HL-60/S4 treated with retinoic acid at 250 ng/mL for 4 days and 3 days (cell line): ENCODE data around the gene NOL6.
"Not testable (repeated sequence)": the region's sequence is repeated elsewhere in the genome, so short reads cannot be mapped to it uniquely, and the experiment has no call there.

Experiments
- in situ Hi-C: fragments of 300-500 bp; cut with MboI; formaldehyde crosslinking; loops from 2 replicates; pipeline ENCODE4 v1.7.0; 2022; ENCODE audit warnings: low sequenced_read_pairs

Gene NOL6

GRCh38 chr9:33472881-33473615 is 676 bp downstream of the NOL6 start:
- in situ Hi-C loops: no loop called here

GRCh38 chr9:33472171-33472880 is 1.4 kb downstream of the NOL6 start:
- in situ Hi-C loops: no loop called here

DNA sequence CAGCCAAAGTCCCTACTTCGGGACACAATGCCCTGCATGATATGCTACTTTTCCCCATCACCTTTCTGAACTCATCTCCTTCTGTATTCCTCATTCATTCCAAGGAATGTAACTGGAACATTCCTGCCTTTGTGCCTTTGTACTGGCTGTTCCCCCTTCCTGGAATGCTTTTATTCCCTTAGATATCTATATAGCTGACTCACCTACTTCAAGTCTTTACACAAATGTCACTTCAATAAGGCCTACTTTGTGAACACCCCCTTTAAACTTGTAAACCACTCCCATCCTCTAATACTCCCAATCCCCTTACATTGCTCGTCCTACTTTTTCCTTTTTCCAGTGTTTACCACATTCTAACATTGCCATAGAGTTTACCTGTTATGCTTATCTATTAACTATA is 2.4 kb downstream of the NOL6 start:
- in situ Hi-C loops: no loop called here

DNA sequence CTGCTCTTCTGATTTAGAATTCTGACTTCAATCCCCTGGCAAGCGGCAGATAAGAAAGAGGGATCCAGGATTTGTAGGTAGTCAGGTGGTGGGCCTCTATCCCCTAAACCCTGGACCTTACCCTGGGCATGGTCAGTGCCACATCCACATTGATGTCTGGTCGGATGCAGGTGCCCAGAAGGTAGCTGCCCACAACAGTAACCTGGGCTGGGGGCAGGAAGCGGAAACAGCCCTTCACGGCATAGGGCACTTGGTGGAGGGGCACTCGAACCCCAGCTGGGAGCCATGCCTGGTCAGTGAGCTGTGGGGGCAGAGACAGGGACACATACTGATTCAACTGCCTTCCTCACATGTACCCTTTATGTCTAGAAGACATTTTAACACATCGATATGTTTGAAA is 3.8 kb downstream of the NOL6 start:
- in situ Hi-C loops: no loop called here

DNA sequence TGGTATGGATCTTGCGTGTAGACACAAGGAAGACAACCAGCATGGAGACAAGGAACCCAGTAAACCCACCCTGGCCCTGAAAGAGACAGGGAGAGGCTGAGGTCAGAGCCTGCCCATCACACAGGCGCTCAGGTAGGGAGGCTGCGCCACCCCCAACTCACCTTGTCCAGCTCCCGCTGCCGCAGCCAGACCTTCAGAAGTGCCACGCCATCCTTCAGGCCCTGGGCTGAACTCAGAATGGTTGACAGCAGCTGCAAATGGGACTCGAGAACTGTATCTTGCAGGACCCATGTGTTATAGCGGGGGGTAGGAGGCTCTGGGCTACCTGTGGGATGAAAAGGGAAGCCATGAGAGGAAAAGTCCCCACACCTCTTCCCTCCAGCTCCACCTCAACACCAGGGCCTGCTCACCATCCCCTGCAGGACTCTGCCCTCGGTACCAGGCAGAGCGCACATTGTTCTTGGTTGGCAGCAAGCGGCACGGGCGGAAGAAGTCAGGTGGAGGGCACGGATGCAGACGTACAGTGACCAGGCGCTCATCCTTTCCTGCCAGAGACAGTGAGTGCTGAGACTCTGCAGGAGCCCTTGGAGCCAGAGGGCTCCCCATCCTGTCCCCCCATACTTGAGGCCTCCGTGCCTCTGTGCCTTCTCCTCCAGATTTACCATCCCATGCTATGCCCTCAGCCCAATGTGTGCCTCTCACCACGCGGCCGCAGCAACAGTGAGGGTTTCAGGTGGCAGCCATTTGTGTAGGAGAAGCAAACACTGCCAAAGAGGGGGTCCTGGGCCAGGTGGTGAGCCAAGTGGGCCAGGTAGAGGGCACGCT is 4.7 kb downstream of the NOL6 start:
- in situ Hi-C loops: no loop called here

- in situ Hi-C loops: no loop called here
Measured at GRCh38 chr9:33468215-33468730, 5.5 kb downstream of the NOL6 start.

DNA sequence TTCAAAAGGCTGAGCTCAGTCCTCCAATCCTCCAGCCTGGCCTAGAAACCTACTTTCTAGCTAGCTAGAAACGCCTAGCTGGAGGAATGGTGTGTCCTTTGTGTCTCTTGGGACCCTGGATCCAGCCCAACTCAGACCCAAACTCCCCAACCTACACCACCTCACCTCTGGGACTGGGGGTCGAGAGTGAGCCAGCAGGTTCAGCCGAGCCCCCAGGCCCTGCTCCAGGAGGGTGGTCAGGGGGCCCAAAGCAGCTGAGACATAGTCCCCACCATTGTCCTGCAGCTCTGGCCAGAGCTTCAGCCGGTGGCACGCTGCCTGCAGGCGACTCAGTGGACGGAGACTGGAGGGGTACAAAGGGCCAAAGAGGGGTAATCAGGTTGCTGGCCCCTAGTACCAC is 6.2 kb downstream of the NOL6 start:
- in situ Hi-C loops: no loop called here

DNA sequence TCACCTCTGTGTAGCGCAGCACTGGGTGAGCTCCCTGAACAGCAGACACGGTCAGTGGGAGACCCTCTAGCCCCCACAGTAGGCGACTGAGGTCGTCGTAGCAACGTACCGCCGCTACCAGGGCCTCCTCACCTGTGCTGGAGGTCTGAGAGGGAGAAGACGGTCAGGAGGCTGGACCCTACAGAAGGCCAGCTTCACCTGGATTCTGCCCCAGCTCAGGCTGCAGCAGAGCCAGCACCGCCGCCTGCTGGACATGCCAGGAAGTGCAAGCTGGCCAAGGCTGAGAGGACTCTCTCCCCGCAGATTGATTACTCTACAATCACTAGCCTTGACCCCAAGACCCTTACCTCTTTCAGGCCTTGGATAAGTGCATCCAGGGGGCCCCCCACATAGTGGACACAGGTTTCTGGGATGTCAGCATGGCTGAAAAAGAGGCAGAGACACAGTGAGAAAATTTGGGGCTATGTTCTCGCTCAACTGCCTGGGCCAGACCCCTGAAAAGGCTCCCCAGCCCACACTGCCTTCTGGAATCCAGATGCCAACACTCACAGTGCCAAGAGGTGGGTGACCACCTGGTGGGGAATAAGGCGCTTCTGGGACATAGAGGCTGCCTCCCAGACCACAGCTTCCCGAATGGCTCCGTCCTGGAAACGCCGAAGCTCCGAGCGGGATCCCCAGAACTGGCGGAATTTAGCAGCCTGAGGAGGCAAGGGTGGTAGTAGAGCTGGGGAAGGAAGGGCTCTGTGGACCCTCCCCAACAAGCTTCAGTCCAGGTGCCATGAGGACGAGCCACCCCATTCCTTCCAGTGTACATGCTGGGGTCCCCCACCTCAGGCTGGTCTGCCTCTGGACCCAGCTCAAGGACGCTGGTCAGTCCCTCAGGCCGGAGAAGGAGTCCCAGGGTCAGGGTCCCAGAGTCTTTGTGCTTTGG is 6.9 kb downstream of the NOL6 start:
- in situ Hi-C loops: no loop called here

DNA sequence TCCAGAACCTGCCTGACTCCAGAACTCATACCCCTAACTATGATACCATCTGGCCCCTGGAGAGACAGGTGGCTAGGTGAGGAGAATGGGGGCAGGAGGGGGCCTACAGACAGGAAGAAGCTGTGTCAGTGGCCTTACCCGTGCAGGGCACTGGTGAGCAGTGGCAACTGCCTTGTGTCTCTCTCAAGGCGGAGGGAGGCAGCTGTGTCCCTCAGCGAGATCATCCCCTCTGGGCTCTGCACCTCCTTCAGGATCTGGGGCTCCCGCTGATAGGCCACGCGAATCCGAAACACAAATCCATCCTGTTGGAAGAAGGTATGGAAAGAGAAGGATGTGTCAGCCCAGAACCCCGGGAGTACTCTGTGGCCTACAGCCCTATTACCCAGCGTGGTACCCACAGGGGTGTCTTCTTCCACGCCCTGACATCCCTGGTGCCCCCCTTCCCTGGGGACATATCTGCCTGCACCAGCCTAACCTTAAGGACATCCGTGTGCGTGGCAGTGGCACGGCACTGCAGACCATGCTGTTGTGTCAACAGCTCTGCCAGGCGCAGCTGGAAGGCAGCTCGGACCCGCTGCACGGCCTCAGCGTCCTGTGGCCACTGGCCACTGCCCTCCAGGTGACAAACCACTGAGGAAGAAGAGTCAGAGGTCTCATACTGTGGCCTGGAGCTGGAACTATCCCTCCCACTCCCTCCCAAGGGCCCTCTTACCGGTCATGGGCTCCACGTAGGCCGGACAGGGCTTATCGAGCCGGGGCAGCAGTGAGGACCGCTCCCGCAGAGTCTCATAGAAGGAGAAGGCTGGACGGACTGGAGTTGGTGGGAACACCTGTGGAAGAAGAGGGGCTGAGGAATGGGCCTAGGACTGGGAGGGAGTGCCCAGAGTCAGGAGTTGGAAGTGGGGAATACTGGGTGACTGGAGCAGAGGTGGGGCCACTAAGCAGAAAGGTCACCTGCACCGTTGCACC is 7.8 kb downstream of the NOL6 start:
- in situ Hi-C loops: no loop called here

GRCh38 chr9:33465096-33465495 is 8.6 kb downstream of the NOL6 start:
- in situ Hi-C loops: no loop called here

DNA sequence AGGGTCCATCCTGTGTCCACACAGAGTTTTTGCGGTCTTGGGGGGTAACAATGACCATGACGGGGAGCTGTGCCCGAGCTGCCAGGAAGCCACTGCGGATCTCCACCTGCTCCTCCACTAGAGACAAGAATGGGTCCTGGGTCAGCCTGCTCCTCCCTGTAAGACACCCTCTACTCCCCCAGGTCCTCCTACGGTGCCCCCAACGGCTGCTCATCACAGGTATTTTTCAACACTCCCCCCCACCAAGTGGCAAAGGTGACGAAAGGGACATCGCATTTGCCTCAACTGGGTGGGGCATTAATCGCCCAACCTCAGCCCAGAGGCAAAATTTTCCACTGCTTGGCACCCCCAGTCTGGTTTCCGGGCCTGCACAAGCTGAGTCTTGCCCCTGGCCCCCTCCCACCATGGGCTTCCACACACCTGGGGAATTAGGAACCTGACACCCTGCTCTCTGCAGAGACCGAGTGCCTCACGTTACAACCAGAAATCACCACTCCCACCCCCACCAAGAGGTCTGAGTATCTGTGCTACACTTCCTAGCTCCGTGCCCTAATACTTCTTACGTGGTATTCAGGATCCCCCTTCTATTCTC is 9.6 kb downstream of the NOL6 start:
- in situ Hi-C loops: no loop called here

DNA sequence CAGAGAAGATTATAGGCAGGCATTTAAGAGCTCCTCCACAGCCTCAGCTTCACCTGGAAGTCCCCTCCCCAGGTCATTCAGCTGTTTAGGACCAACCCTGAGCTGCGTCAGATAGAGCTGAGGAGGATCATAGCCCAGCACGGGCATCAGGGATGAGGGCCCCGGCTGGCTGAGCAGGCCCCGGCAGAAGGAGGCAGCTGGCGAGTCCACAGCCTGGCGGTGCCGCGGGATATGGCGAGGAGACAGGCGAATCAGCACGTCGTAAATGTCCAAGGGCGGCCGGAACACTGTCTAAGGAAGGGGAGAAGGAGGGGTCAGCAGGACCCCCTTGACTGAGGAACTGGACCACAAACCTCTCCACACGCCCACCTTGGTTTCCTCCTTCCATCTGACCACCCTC is 10.6 kb downstream of the NOL6 start:
- in situ Hi-C loops: no loop called here

GRCh38 chr9:33461492-33461891 is 12.2 kb downstream of the NOL6 start:
- in situ Hi-C loops: no loop called here

DNA sequence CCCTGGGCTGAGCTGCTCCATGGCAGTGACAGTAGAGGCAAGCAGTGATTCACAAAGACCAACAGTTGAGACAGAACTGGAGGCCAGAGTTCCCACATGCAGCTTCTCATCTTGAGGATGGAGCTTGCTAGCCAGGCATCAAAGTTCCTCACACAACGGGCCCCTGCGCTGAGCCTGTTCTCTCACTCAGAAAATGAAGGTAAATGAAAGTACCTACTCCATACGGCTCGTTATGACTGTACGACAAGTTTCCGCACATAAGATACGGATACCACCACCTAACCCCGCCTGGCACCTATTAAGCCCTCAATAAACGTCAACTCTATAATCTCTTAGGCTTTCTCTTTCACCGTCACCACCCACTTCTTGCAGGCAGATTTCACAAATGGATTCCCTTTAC is 12.9 kb downstream of the NOL6 start:
- in situ Hi-C loops: no loop called here

DNA sequence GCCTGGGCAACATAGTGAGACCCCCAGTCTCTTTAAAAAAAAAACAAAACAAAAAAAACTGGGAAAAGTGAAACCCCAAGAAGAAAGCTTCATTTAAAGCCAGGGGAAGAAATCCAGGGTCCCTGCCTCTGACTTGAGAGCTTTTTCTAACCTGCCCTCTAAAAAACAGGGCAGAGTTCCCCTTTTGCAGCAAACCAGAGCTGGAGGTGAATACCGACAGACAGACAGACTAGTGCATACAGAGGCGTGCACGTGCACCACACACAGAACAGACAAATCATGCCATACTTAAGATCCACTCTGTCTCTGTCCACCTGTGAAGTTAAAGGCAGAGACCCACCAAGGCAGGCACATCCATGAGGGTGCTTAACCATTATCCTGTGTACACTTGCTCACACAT is 14.6 kb downstream of the NOL6 start:
- in situ Hi-C loops: no loop called here

DNA sequence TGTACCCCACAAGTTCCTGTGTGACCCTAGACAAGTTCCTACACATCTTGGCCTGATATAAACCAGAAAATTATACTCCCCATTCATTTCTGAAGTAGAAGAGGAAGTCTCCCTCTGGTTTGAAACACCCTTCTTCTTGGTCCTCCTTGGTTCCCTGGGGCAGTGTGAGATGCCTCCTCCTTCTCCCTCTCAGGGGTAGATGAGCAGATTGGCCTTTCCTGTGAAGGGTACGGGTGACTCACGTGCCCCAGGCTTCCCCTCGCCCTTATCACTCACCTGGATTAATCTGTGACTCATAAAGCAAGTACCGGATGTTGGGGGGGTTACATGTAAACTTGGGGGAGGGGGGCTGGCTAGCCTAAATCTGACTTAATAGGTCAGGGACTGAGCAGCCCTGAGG is 15.3 kb downstream of the NOL6 start:
- in situ Hi-C loops: no loop called here

DNA sequence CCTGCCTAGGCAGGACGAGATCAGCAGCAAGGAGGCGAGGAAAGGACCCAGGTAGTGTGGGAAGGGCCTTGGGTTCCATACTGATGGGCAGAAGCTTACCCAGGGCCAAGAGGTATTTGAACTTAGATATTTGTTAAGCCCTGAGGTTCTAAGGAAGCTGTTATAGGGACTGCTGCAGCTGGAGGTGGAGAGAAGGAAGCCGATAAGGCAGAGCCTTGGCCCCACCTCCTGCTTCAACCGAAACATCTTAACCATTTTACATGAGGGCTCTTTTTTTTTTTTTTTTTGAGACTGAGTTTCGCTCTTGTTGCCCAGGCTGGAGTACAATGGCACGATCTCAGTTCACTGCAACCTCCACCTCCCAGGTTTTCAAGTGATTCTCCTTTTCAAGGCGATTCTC is 17.8 kb downstream of the NOL6 start:
- in situ Hi-C loops: no loop called here

DNA sequence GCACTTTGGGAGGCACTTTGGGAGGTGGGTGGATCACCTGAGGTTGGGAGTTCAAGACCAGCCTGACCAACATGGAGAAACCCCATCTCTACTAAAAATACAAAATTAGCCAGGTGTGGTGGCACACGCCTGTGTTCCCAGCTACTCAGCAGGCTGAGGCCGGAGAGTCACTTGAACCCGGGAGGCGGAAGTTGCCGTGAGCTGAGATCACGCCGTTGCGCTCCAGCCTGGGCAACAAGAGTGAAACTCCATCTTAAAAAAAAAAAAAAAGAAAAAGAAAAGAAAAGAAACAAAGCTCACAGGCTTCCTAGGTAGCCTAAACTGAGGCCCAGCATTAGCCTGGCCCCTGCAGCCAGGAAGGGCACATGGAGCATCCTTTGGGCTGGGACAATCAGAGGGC is 18.3 kb downstream of the NOL6 start:
- in situ Hi-C loops: not testable (repeated sequence)

GRCh38 chr9:33454661-33455026 is 19.1 kb downstream of the NOL6 start:
- in situ Hi-C loops: not testable (repeated sequence)
